GM12878 (cell line): ENCODE results near the gene MRPL21. TPM values are rescaled to one million over a fixed set of nuclear protein-coding genes. Genes with fewer than 3 reads are reported as not detected.

Experiments
- ATAC-seq: fragments of 200-7000 bp; cut with Tn5 transposase; 3 replicates; pipeline ENCODE4 v1.9.1; 2020; ENCODE audit warnings: mild to moderate bottlenecking, moderate library complexity
- BruUV-seq: library from RNA; stranded (reverse); fragments of 400-500 nt; replicated peaks from 2 replicates; lab custom pipeline; 2021; lab: Mats Ljungman, UMichigan
- CTCF ChIA-PET: fragments of 300-600 bp; sonication (Branson Sonifier 250); formaldehyde crosslinking; extraction: SDS; loops from one replicate; lab custom pipeline; 2021; ENCODE audit warnings: inconsistent platforms; lab: Yijun Ruan, JAX
- POLR2A ChIA-PET: fragments of 350-600 bp; formaldehyde crosslinking; extraction: SDS; loops from one replicate; lab custom pipeline; 2021; ENCODE audit warnings: inconsistent platforms; lab: Charles Lee
- RAD21 ChIA-PET: fragments of 300-600 bp; sonication (Branson Sonifier 250); formaldehyde crosslinking; loops from one replicate; lab custom pipeline; 2023; ENCODE audit warnings: antibody characterized with exemption; ENCODE audit not compliant: unreplicated experiment; lab: Charles Lee
- SMC1A ChIA-PET: fragments of 300-600 bp; sonication (Branson Sonifier 250); formaldehyde crosslinking; loops from one replicate; lab custom pipeline; 2023; ENCODE audit not compliant: unreplicated experiment, uncharacterized antibody; lab: Charles Lee
- DNase-seq: peaks from one replicate; pipeline ENCODE4 v3.0.0-alpha.2; 2011; ENCODE audit warnings: low read depth, low spot score
- FAIRE-seq: peaks from 3 replicates; lab custom pipeline; 2011; peaks lifted over from hg19 to GRCh38; lab: Jason Lieb, UNC
- H2AFZ ChIP-seq: 2 replicates; pipeline ENCODE4 v1.6.0; 2011; ENCODE audit warnings: low read depth, low read length, control low read depth; ENCODE audit not compliant: control insufficient read depth
- H3K27ac ChIP-seq: 2 replicates; pipeline ENCODE4 v1.5.1; 2011; ENCODE audit warnings: control low read depth; ENCODE audit not compliant: control insufficient read depth, insufficient read depth
- H3K27me3 ChIP-seq, 2 experiments: replicated peaks in 1 of 2; 2 replicates each; pipeline versions ENCODE4 v1.6.0 to v1.6.1; 2011; ENCODE audit warnings: low read length in 1 of 2; ENCODE audit not compliant: control insufficient read depth in 2 of 2, insufficient read depth in 2 of 2
- H3K36me3 ChIP-seq, 2 experiments: 2 replicates each; pipeline ENCODE4 v1.5.1; 2011; ENCODE audit warnings: low read length in 1 of 2; ENCODE audit not compliant: control insufficient read depth in 2 of 2, insufficient read depth in 2 of 2
- H3K4me1 ChIP-seq: 2 replicates; pipeline ENCODE4 v1.6.1; 2011; ENCODE audit warnings: mild to moderate bottlenecking, low read length, moderate library complexity, mixed read lengths; ENCODE audit not compliant: control insufficient read depth, insufficient read depth
- H3K4me2 ChIP-seq: 2 replicates; pipeline ENCODE4 v1.6.0; 2011; ENCODE audit warnings: control low read depth; ENCODE audit not compliant: control insufficient read depth, insufficient read depth
- H3K4me3 ChIP-seq: fragments of 200-600 bp; sonication (generic); 2 replicates; pipeline ENCODE4 v1.5.1; 2016
- H3K79me2 ChIP-seq: 2 replicates; pipeline ENCODE4 v1.6.0; 2011; ENCODE audit warnings: low read length; ENCODE audit not compliant: control insufficient read depth, insufficient read depth
- H3K9ac ChIP-seq: 2 replicates; pipeline ENCODE4 v1.8.0; 2011; ENCODE audit warnings: low read length, control low read depth, mixed read lengths; ENCODE audit not compliant: control insufficient read depth, insufficient read depth
- H3K9me3 ChIP-seq: replicated peaks from 3 replicates; pipeline ENCODE4 v1.5.1; 2011; ENCODE audit warnings: mild to moderate bottlenecking, low read length; ENCODE audit not compliant: control insufficient read depth, insufficient read depth
- H4K20me1 ChIP-seq: 2 replicates; pipeline ENCODE4 v1.6.0; 2011; ENCODE audit not compliant: control insufficient read depth, insufficient read depth
- IRF4 ChIP-seq: IDR thresholded peaks from 2 replicates; pipeline ENCODE4 v1.6.1; 2011; ENCODE audit warnings: low read depth, low read length
- MYC ChIP-seq: IDR thresholded peaks from 2 replicates; pipeline ENCODE4 v1.6.1; 2011; ENCODE audit warnings: mild to moderate bottlenecking, low read length, moderate library complexity, inconsistent platforms; ENCODE audit not compliant: insufficient read depth, insufficient replicate concordance, insufficient read length, severe bottlenecking
- NFIC ChIP-seq: IDR thresholded peaks from 2 replicates; pipeline ENCODE4 v1.6.1; 2012; ENCODE audit warnings: low read depth, mild to moderate bottlenecking, inconsistent platforms, low read length, moderate library complexity
- NFYA ChIP-seq: IDR thresholded peaks from 2 replicates; pipeline ENCODE4 v1.6.1; 2011; ENCODE audit warnings: low read depth, mild to moderate bottlenecking, low read length, improper control_type of control experiment, borderline replicate concordance
- NR2C2 ChIP-seq: IDR thresholded peaks from 2 replicates; pipeline ENCODE4 v1.6.1; 2011; ENCODE audit warnings: borderline replicate concordance, low read depth; ENCODE audit not compliant: control insufficient read depth, insufficient read length
- NRF1 ChIP-seq: conservative IDR thresholded peaks from 2 replicates; pipeline ENCODE4 v1.6.1; 2011; ENCODE audit warnings: mild to moderate bottlenecking, low read depth, low read length, improper control_type of control experiment
- PBX3 ChIP-seq: IDR thresholded peaks from 2 replicates; pipeline ENCODE4 v1.6.1; 2011; ENCODE audit warnings: mild to moderate bottlenecking, low read depth, low read length, moderate library complexity; ENCODE audit not compliant: insufficient replicate concordance
- SMARCA5 ChIP-seq: fragments of 450-650 bp; IDR thresholded peaks from 2 replicates; pipeline ENCODE4 v1.6.1; 2017; ENCODE audit warnings: mild to moderate bottlenecking
- SRF ChIP-seq, 2 experiments: IDR thresholded peaks; 2 replicates each; pipeline ENCODE4 v1.6.1; 2011; ENCODE audit warnings: low read depth in 2 of 2, low read length in 2 of 2, mild to moderate bottlenecking in 1 of 2, moderate library complexity in 1 of 2
- SUPT20H ChIP-seq: IDR thresholded peaks from 2 replicates; pipeline ENCODE4 v1.6.1; 2011; ENCODE audit warnings: low read depth, mild to moderate bottlenecking, low read length, moderate library complexity, borderline replicate concordance; ENCODE audit not compliant: control insufficient read depth
- TBL1XR1 ChIP-seq: IDR thresholded peaks from 2 replicates; pipeline ENCODE4 v1.6.1; 2012; ENCODE audit warnings: low read depth, low read length, improper control_type of control experiment
- ZNF384 ChIP-seq: IDR thresholded peaks from 2 replicates; pipeline ENCODE4 v1.6.1; 2012; ENCODE audit warnings: low read depth, mild to moderate bottlenecking, low read length, improper control_type of control experiment, borderline replicate concordance
- WGBS: methylation state at CpG from one replicate; pipeline ENCODE4 v1.1.6; 2016; ENCODE audit warnings: low lambda C conversion rate; ENCODE audit not compliant: insufficient replicate concordance, insufficient coverage; ENCODE audit errors: missing lambda C conversion rate; 5-methylcytosine and 5-hydroxymethylcytosine counted together
- in situ Hi-C: fragments of 300-500 bp; cut with MboI; formaldehyde crosslinking; loops from 9 replicates; pipeline ENCODE4 v1.14.3; 2018; ENCODE audit warnings: mixed read lengths
- intact Hi-C: fragments of 100-400 bp; cut with micrococcal nuclease; formaldehyde crosslinking; loops from one replicate; pipeline ENCODE4 v1.14.2; 2022; ENCODE audit not compliant: unreplicated experiment
- polyA plus RNA-seq, 11 experiments: library from polyadenylated mRNA; depleted of rRNA in 4 of 11; unstranded in 6 of 11; stranded (reverse) in 5 of 11; fragments of >200 nt; fragmentation: Nextera tagmentation in 4 of 11; fragmentation: Illumina TruSeq in 1 of 11; extraction: Ambion mirVana in 4 of 11; extraction: Trizol in 1 of 11; gene quantifications; 1 replicate in 1 of 11; 2 replicates in 10 of 11; pipeline versions ENCODE4 v1.2.1 to v1.2.3, GENCODE V29; 2011 to 2016; ENCODE audit warnings: inconsistent platforms in 2 of 11, missing spikeins in 2 of 11, low read depth in 1 of 11
- total RNA-seq, 4 experiments: library from RNA; depleted of rRNA in 3 of 4; stranded (reverse); fragments of >200 nt in 3 of 4; fragmentation: Illumina TruSeq in 1 of 4; extraction: Trizol in 1 of 4; gene quantifications; 2 replicates each; pipeline versions ENCODE4 v1.2.1 to v1.2.3, GENCODE V29; 2013 to 2021
- TF ChIP-seq, protein P1 (sequence below): fragments of 450-650 bp; IDR thresholded peaks from 2 replicates; pipeline ENCODE4 v1.6.1; 2014; ENCODE audit warnings: mild to moderate bottlenecking
- TF ChIP-seq, protein P2 (sequence below): fragments of 450-650 bp; IDR thresholded peaks from 2 replicates; pipeline ENCODE4 v1.6.1; 2017; ENCODE audit warnings: antibody characterized with exemption, mild to moderate bottlenecking, moderate library complexity
- TF ChIP-seq, protein P3 (sequence below): fragments of 450-650 bp; IDR thresholded peaks from 2 replicates; pipeline ENCODE4 v1.6.1; 2017; ENCODE audit warnings: borderline replicate concordance

MRPL21 gene
- total and polyA plus RNA-seq, 10 of the 15 experiments (the other 5 are each of a cell fraction or from before 2014, with no cell fraction given), result 86.6 to 283 (median 130) TPM

GRCh38 chr11:68938816-68939582 lies 35.4 kb upstream of the MRPL21 start (continued):
- TF ChIP-seq, protein P1, sequence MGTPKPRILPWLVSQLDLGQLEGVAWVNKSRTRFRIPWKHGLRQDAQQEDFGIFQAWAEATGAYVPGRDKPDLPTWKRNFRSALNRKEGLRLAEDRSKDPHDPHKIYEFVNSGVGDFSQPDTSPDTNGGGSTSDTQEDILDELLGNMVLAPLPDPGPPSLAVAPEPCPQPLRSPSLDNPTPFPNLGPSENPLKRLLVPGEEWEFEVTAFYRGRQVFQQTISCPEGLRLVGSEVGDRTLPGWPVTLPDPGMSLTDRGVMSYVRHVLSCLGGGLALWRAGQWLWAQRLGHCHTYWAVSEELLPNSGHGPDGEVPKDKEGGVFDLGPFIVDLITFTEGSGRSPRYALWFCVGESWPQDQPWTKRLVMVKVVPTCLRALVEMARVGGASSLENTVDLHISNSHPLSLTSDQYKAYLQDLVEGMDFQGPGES, result no peak
- TF ChIP-seq NFYA (no peak), NFIC (no peak), IRF4 (no peak), MYC (no peak)

DNA sequence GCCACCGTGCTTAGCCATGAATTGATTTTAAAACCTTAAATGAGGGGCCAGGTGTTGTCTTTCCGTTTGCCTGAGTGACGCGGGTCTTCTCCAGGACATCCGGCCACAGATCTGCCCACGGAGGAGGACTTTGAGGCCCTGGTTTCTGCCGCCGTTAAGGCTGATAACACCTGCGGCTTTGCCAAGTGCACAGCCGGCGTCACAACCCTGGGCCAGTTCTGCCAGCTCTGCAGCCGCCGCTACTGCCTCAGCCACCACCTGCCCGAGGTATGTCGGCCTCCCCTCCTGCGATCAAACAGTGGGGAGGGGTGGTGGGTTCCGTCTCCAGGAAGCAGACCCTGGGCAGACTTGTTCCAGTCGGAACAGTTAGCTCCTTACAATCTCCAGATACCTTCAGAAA lies 34.5 kb upstream of the MRPL21 start:
- intact Hi-C loops, result no loop called here
- ChIA-PET SMC1A (no interaction called here), POLR2A (no interaction called here), RAD21 (no interaction called here), CTCF (no interaction called here)
- H3K9me3 ChIP-seq, result no peaks in the 10 kb centered on the region
- BruUV-seq, result no TSS peak
- TF ChIP-seq, protein P2, sequence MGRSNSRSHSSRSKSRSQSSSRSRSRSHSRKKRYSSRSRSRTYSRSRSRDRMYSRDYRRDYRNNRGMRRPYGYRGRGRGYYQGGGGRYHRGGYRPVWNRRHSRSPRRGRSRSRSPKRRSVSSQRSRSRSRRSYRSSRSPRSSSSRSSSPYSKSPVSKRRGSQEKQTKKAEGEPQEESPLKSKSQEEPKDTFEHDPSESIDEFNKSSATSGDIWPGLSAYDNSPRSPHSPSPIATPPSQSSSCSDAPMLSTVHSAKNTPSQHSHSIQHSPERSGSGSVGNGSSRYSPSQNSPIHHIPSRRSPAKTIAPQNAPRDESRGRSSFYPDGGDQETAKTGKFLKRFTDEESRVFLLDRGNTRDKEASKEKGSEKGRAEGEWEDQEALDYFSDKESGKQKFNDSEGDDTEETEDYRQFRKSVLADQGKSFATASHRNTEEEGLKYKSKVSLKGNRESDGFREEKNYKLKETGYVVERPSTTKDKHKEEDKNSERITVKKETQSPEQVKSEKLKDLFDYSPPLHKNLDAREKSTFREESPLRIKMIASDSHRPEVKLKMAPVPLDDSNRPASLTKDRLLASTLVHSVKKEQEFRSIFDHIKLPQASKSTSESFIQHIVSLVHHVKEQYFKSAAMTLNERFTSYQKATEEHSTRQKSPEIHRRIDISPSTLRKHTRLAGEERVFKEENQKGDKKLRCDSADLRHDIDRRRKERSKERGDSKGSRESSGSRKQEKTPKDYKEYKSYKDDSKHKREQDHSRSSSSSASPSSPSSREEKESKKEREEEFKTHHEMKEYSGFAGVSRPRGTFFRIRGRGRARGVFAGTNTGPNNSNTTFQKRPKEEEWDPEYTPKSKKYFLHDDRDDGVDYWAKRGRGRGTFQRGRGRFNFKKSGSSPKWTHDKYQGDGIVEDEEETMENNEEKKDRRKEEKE, result no peak
- TF ChIP-seq SUPT20H (no peak), TBL1XR1 (no peak), SMARCA5 (no peak), NR2C2 (no peak), SRF (IDR thresholded peaks at IDR 0.05; ENCODE audit: low read depth in 2 of 2, low read length in 2 of 2) (no peak), ZNF384 (no peak), NRF1 (no peak), PBX3 (no peak)
- TF ChIP-seq, protein P3, sequence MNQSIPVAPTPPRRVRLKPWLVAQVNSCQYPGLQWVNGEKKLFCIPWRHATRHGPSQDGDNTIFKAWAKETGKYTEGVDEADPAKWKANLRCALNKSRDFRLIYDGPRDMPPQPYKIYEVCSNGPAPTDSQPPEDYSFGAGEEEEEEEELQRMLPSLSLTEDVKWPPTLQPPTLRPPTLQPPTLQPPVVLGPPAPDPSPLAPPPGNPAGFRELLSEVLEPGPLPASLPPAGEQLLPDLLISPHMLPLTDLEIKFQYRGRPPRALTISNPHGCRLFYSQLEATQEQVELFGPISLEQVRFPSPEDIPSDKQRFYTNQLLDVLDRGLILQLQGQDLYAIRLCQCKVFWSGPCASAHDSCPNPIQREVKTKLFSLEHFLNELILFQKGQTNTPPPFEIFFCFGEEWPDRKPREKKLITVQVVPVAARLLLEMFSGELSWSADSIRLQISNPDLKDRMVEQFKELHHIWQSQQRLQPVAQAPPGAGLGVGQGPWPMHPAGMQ, result no peak
- DNase-seq (no peak), ATAC-seq (no peak), FAIRE-seq (no peak)
- no peak overlapping the region for H3K9ac ChIP-seq
- H3K27ac ChIP-seq, result no peak overlapping the region
- no peak overlapping the region for H3K4me3 ChIP-seq
- H2AFZ ChIP-seq, result no peak overlapping the region
- H3K27me3 ChIP-seq, result no peaks in the 10 kb centered on the region
- no peaks in the 10 kb centered on the region for H4K20me1 ChIP-seq
- no peaks in the 10 kb centered on the region for H3K79me2 ChIP-seq
- peaks cover 2 to 27% of the 10 kb centered on the region in 2 experiments; a peak in 3 of 4 replicates for H3K36me3 ChIP-seq
- 93% methylated on average over 18 of the region's 18 CpGs for WGBS
- H3K4me1 ChIP-seq, result no peaks in the 10 kb centered on the region; the same call in 1 of the 2 replicates
- no peak overlapping the region for H3K4me2 ChIP-seq
- in situ Hi-C loops, result no loop called here
